GM15510 (cell line): ENCODE data around the gene GSTT4.
"Not testable (repeated sequence)": the region's sequence is repeated elsewhere in the genome, so short reads cannot be mapped to it uniquely, and the experiment has no call there.

Source experiments
- POLR2A ChIP-seq: IDR thresholded peaks from 3 replicates; pipeline ENCODE4 v1.6.1; 2011; ENCODE audit warnings: borderline replicate concordance; ENCODE audit not compliant: insufficient read length; ENCODE audit errors: extremely low read depth

The GSTT4 gene

GRCh38 chr22:24008022-24008283 lies 2.7 kb upstream of the GSTT4 start:
- TF ChIP-seq POLR2A = no peak

GRCh38 chr22:24007253-24008021 lies 2.2 kb upstream of the GSTT4 start:
- no peak for TF ChIP-seq POLR2A

DNA sequence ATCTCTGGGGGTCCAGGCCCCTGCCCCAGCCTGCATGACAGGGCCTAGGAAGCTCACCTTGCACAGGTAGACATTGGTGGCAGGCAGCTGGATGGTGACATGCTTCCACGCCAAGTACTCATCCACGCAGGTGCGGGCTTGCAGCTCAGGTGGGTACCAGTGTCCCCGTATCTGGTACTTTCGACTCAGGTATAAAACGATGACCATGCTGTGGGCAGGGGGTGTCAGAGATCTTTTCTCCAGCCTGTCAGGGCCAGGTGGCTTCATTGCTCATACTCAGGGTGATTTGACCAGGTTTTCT lies 1.6 kb upstream of the GSTT4 start:
- no peak for TF ChIP-seq POLR2A

DNA sequence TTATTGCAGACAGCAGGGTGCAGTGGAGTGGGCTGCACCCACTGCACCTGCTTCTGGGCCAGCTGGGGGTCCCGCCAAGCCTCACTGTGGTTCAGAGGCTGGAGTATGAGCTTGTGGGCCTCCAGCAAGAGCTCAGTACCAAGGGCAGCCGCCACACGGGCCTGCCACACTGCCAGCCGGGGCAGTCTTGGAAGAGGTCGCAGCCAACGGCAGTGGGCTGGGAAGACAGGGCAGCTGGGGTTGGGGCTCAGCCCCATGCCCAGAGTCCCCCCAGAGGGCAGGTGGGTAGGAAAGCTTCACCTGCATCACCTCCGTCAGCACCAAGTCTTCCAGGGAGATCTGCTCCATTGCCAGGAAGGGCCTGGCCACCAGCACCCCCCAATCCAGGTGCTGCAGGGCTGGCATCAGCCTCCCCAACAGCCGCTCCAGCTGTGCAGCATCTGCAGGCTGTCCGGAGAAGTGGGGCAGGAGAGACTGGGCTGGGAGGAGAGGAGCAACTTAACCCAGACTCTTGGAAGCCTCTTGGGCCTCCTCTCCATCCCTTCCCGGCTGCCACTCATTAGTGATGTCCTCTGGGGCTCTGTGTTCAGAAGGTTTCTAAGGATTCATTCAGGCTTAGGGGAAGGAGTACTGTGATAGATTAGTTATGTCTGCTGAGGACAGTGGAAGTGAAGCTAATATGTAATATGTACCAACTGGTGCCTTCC lies 1.1 kb upstream of the GSTT4 start:
- no peak for TF ChIP-seq POLR2A

GRCh38 chr22:24003887-24004286 lies 1.4 kb downstream of the GSTT4 start:
- TF ChIP-seq POLR2A = no peak

DNA sequence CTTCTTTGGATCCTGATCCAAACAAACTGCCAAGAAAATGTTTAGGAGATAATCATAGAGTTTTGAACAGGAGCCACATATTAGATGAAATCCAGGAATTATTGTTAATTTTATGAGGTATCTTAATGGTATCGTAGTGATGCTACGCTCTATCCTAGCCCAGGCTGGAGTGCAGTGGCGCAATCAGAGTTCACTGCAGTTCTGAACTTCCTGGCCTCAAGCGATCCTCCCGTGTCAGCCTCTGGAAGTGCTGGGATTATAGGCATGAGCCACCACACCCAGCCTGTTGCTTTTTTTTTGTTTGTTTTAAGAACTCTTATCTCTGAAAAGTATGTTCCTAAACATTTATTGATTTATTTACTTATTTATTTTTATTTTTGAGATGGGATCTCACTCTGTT lies 2.4 kb downstream of the GSTT4 start:
- no peak for TF ChIP-seq POLR2A

DNA sequence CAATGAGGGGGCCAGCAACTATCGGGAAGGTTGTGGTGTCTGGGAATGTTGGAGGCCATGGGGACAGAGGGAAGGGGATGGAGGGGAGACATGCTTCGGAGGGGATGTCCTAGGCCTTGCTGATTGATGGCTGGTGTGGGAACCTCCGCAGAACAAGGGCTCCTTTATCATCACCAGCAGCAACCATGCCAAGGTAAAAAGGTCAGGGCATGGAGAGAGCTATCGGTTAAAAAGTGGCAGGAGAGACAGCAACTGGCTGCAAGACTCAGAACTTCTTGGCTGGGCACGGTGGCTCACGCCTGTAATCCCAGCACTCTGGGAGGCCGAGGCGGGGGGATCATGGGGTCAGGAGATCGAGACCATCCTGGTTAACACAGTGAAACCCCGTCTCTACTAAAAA lies 3.0 kb downstream of the GSTT4 start:
- TF ChIP-seq POLR2A = no peak

DNA sequence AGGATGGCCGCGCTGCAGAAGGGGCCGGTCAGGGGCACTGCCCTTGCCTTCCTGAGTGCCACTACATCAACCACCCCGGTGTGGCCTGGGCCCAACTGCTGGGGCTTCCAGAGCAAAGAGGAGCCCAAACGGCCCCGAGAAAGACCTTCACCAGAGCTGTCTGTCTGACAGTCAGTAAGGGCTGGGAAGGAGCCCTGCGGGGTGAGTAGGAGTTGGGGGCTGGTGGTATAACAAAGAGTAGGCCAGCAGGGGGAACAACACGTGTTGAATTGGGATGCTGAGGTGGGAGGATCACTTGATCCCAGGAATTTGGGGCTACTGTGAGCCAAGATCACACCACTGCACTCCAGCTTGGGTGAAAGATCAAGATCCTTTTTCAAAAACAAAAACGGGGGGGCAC lies 3.9 kb downstream of the GSTT4 start:
- no peak for TF ChIP-seq POLR2A

GRCh38 chr22:23997092-23997491 lies 8.2 kb downstream of the GSTT4 start:
- TF ChIP-seq POLR2A = no peak

- no peak for TF ChIP-seq POLR2A
Measured at GRCh38 chr22:23984430-23984829, 20.8 kb downstream of the GSTT4 start.

DNA sequence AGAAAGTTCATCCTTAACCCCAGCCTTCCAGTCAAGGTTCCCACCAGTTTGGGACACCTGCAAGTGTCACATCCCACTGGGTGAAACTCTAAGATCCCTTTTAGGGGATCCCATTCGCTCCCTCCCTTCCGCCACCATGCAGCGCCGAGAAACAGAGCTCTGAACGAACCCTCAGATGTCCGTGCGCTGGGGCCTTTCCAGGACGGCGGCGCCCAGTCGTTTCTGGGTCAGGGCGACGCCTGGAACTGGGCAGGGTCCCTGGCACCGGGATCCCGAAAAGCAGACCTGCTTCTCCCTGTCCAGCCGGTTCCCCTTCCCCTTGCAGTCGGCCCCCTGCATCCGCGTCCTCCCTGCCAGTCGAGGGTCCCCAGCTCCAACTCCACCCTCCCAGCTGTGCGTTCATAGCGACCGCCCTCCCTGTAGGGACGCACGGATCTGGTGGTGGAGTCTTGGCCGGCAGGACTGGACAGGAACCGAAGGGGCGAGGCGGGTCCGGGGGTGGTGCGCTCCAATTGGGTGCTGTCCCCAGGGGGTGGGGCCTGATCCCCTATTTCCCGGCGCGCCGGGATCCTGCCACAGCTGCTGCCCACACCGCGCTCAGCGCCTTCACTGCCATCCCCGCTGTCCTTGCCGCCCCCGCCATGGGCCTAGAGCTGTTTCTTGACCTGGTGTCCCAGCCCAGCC lies 25.6 kb downstream of the GSTT4 start, which contains the start of gene GSTT2:
Gene GSTT2 (plus strand): TSS at position 578 of the 684 bp plus-strand sequence.
- TF ChIP-seq POLR2A = not testable (repeated sequence)

- TF ChIP-seq POLR2A = not testable (repeated sequence)
Measured at GRCh38 chr22:23974345-23974744, 30.9 kb downstream of the GSTT4 start, which contains the start of gene DDT. DDT (minus strand) TSS chr22:23974441; CDS start chr22:23974414, 27 bp downstream.

DNA sequence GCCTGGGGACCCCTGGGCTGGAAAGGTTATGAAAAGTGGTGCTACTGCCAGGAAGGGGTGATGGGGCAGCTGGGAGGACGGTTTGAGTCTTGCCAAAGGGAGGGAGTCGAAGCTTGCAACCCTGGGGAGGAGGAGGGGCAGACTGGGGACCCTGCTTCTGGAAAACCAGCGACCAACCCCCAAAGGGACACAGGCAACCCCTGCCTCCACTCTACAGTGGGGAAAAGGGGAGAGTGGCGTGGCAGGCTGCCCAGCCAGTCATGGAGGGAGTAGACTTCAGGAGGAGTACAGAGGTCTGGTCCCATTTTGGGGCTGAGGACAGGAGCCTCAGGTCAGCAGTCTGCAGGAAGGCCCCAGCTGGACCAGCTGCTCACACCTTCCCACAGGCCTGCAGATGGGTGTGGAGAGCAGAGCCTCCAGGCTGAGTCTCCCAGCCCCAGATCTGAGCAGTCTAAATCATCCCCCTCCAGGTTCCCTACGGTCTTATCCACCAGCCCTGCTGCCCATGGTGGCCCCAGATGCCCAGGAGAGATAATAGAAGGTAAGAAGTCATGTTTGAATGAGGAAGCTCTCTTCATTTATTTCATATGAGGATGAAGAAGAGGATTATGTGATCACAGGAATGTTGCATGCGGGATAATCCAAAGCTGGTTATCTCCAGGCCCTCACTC lies 34.3 kb downstream of the GSTT4 start:
- no peak for TF ChIP-seq POLR2A

- no peak for TF ChIP-seq POLR2A
Measured at GRCh38 chr22:23970201-23970641, 35.0 kb downstream of the GSTT4 start.

DNA sequence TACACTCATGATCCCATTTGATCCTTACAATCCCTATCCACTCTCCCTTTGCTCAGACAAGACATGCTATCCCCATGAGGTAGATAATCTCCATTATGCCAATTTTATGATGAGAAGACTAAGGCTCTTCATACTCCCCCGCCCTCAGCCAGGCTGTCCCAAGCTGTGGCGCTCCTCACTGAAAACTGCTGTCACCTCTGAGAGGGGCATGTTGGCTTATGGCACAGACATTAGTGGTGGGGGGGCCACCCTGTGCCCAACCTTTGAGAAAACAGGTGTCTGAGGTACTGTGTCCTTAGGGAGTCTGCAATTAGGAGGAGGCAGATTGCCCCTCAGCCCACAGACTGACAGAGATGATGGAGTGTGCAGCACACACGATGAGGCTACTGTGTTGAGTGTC lies 36.2 kb downstream of the GSTT4 start:
- TF ChIP-seq POLR2A = no peak
